Measurements from ENCODE around the gene PRRX2. TPM values are rescaled to one million over a fixed set of nuclear protein-coding genes. Genes with fewer than 3 reads are reported as not detected.
"Not testable (repeated sequence)": the region's sequence is repeated elsewhere in the genome, so short reads cannot be mapped to it uniquely, and the experiment has no call there.

PRRX2 gene
- total RNA-seq, 4 donors from 2014 or later, result 2.9 to 10.6 (median 8.1) TPM

GRCh38 chr9:129632460-129632859, 33.0 kb upstream of the PRRX2 start:
- 80% methylated on average over 13 of the region's 13 CpGs for WGBS, 2 donors
- Histone ChIP-seq H3K27ac (no peak overlapping the region), H3K4me1 (peaks cover 10 to 31% of the 10 kb centered on the region in 2 donors), H3K27me3 (no peaks in the 10 kb centered on the region), H3K36me3 (peaks cover 34 to 41% of the 10 kb centered on the region in 2 donors), H3K9me3 (no peaks in the 10 kb centered on the region), H3K4me3 (replicated peaks in 1 of 3) (no peak overlapping the region)
- no peak for TF ChIP-seq POLR2A (IDR thresholded peaks at IDR 0.05)
- no peak for TF ChIP-seq CTCF (IDR thresholded peaks at IDR 0.05)
- DNase-seq, result no peak
- intact Hi-C loops (cut with DNase I), result no loop called here

GRCh38 chr9:129633207-129633606, 32.2 kb upstream of the PRRX2 start:
- Histone ChIP-seq H3K9me3 (no peaks in the 10 kb centered on the region), H3K4me3 (replicated peaks in 1 of 3) (no peak overlapping the region), H3K27ac (no peak overlapping the region), H3K27me3 (no peaks in the 10 kb centered on the region), H3K36me3 (peaks cover 41 to 48% of the 10 kb centered on the region in 2 donors), H3K4me1 (peaks cover 4 to 23% of the 10 kb centered on the region in 2 donors)
- TF ChIP-seq CTCF (IDR thresholded peaks at IDR 0.05) (no peak), POLR2A (IDR thresholded peaks at IDR 0.05) (no peak)
- intact Hi-C loops (cut with DNase I), result no loop called here
- 93 to 96% methylated on average over 4 of the region's 4 CpGs for WGBS, 2 donors
- no peak for DNase-seq

- Histone ChIP-seq H3K4me1 (peaks cover 4 to 17% of the 10 kb centered on the region in 2 donors), H3K27ac (no peak overlapping the region), H3K36me3 (peaks cover 47 to 55% of the 10 kb centered on the region in 2 donors), H3K9me3 (no peaks in the 10 kb centered on the region), H3K27me3 (no peaks in the 10 kb centered on the region), H3K4me3 (replicated peaks in 1 of 3) (no peak overlapping the region)
- TF ChIP-seq CTCF (IDR thresholded peaks at IDR 0.05) (no peak), POLR2A (IDR thresholded peaks at IDR 0.05) (no peak)
- intact Hi-C loops (cut with DNase I), result no loop called here
- WGBS, 2 donors, result 80 to 96% methylated on average over 11 to 13 of the region's 13 CpGs
- no peak for DNase-seq
Observed at GRCh38 chr9:129633848-129634247, 31.6 kb upstream of the PRRX2 start.

GRCh38 chr9:129635099-129636065, 30.1 kb upstream of the PRRX2 start:
- Histone ChIP-seq H3K4me3 (replicated peaks in 1 of 3) (no peak overlapping the region), H3K36me3 (peaks cover 50 to 59% of the 10 kb centered on the region in 2 donors), H3K27me3 (no peaks in the 10 kb centered on the region), H3K4me1 (peaks cover 11 to 21% of the 10 kb centered on the region in 2 donors), H3K27ac (no peak overlapping the region), H3K9me3 (no peaks in the 10 kb centered on the region)
- no peak for TF ChIP-seq CTCF (IDR thresholded peaks at IDR 0.05)
- no peak for TF ChIP-seq POLR2A (IDR thresholded peaks at IDR 0.05)
- no peak for DNase-seq
- WGBS, 2 donors, result 91 to 97% methylated on average over 19 to 34 of the region's 34 CpGs
- intact Hi-C loops (cut with DNase I), result no loop called here

- 93% methylated on average over 10 of the region's 10 CpGs for WGBS, 2 donors
- H3K27me3 ChIP-seq; H3K4me3 ChIP-seq (replicated peaks in 1 of 3); DNase-seq; H3K27ac ChIP-seq; H3K9me3 ChIP-seq; intact Hi-C loops (cut with DNase I): not testable (repeated sequence)
- Histone ChIP-seq H3K4me1 (peaks cover 21 to 22% of the 10 kb centered on the region in 2 donors), H3K36me3 (peaks cover 50 to 59% of the 10 kb centered on the region in 2 donors)
Observed at GRCh38 chr9:129636343-129636742, 29.1 kb upstream of the PRRX2 start.
